Mesenchymal stem cell (in vitro differentiated cells and primary cell): ENCODE results near the gene SLC35F4.

Experiments
- DNase-seq: peaks from one replicate; pipeline ENCODE4 v3.0.0-alpha.2; 2013
- H2AFZ ChIP-seq: one replicate; pipeline ENCODE4 v1.6.1; 2013; ENCODE audit warnings: low read depth, mild to moderate bottlenecking, control low read depth, inconsistent platforms, low read length, moderate library complexity
- H2AK5ac ChIP-seq: 2 replicates; pipeline ENCODE4 v1.6.1; 2013; ENCODE audit warnings: low read length, moderate library complexity, mild to moderate bottlenecking, inconsistent platforms; ENCODE audit not compliant: severe bottlenecking
- H2BK120ac ChIP-seq: one replicate; pipeline ENCODE4 v1.6.1; 2013; ENCODE audit warnings: low read depth, mild to moderate bottlenecking, inconsistent platforms, low read length, moderate library complexity
- H2BK12ac ChIP-seq, 2 experiments: one replicate each; pipeline ENCODE4 v1.6.1; 2013; ENCODE audit warnings: inconsistent platforms in 2 of 2, low read length in 2 of 2, mild to moderate bottlenecking in 2 of 2, moderate library complexity in 2 of 2, control low read depth in 1 of 2
- H2BK15ac ChIP-seq: one replicate; pipeline ENCODE4 v1.6.1; 2013; ENCODE audit warnings: mild to moderate bottlenecking, low read depth, inconsistent platforms; ENCODE audit not compliant: poor library complexity, severe bottlenecking
- H2BK5ac ChIP-seq: 2 replicates; pipeline ENCODE4 v1.6.1; 2013; ENCODE audit warnings: low read depth, mild to moderate bottlenecking, low read length, control low read depth, inconsistent platforms; ENCODE audit not compliant: poor library complexity, severe bottlenecking
- H3K14ac ChIP-seq, 2 experiments: one replicate each; pipeline ENCODE4 v1.6.1; 2013; ENCODE audit warnings: inconsistent platforms in 2 of 2, low read length in 2 of 2, control low read depth in 1 of 2, mild to moderate bottlenecking in 1 of 2, moderate library complexity in 1 of 2
- H3K18ac ChIP-seq, 2 experiments: one replicate each; pipeline ENCODE4 v1.6.1; 2013; ENCODE audit warnings: inconsistent platforms in 2 of 2, low read length in 2 of 2, control low read depth in 1 of 2, low read depth in 1 of 2, mild to moderate bottlenecking in 1 of 2
- H3K23ac ChIP-seq, 2 experiments: one replicate each; pipeline ENCODE4 v1.6.1; 2013; ENCODE audit warnings: inconsistent platforms in 2 of 2, low read length in 2 of 2, mild to moderate bottlenecking in 2 of 2, moderate library complexity in 2 of 2, control low read depth in 1 of 2
- H3K27ac ChIP-seq: 2 replicates; pipeline ENCODE4 v1.5.1; 2013; ENCODE audit warnings: mild to moderate bottlenecking, moderate library complexity, low read length, control low read depth, inconsistent platforms; ENCODE audit not compliant: poor library complexity, severe bottlenecking
- H3K27me3 ChIP-seq, 2 experiments: 2 replicates each; pipeline versions ENCODE4 v1.6.1 to v1.7.0; 2013; ENCODE audit warnings: low read length in 2 of 2, mild to moderate bottlenecking in 2 of 2, moderate library complexity in 2 of 2, control low read depth in 1 of 2, inconsistent platforms in 1 of 2; ENCODE audit not compliant: control insufficient read depth in 1 of 2, insufficient read depth in 1 of 2
- H3K36me3 ChIP-seq, 2 experiments: 2 replicates each; pipeline versions ENCODE4 v1.6.1 to v1.7.0; 2013; ENCODE audit warnings: low read length in 2 of 2, control low read depth in 1 of 2, inconsistent platforms in 1 of 2, low read depth in 1 of 2, mild to moderate bottlenecking in 1 of 2; ENCODE audit not compliant: insufficient read depth in 2 of 2, control insufficient read depth in 1 of 2
- H3K4ac ChIP-seq, 2 experiments: one replicate each; pipeline ENCODE4 v1.6.1; 2013; ENCODE audit warnings: inconsistent platforms in 2 of 2, low read length in 2 of 2, mild to moderate bottlenecking in 2 of 2, moderate library complexity in 2 of 2, control low read depth in 1 of 2, low read depth in 1 of 2
- H3K4me1 ChIP-seq: 2 replicates; pipeline ENCODE4 v1.6.1; 2013; ENCODE audit warnings: low read depth, low read length, control low read depth; ENCODE audit not compliant: control insufficient read depth, insufficient read depth
- H3K4me2 ChIP-seq: 2 replicates; pipeline ENCODE4 v1.6.1; 2013; ENCODE audit warnings: low read length, mild to moderate bottlenecking, inconsistent platforms; ENCODE audit not compliant: poor library complexity, severe bottlenecking
- H3K4me3 ChIP-seq, 2 experiments: 2 replicates each; pipeline versions ENCODE4 v1.5.1 to v1.7.0; 2013; ENCODE audit warnings: low read length in 2 of 2, mild to moderate bottlenecking in 2 of 2, control low read depth in 1 of 2, low read depth in 1 of 2; ENCODE audit not compliant: insufficient read depth in 1 of 2
- H3K79me1 ChIP-seq: replicated peaks from 2 replicates; pipeline ENCODE4 v1.6.1; 2013; ENCODE audit warnings: mild to moderate bottlenecking, control low read depth, low read length, inconsistent platforms; ENCODE audit not compliant: poor library complexity, severe bottlenecking
- H3K9ac ChIP-seq: 2 replicates; pipeline ENCODE4 v1.7.0; 2013; ENCODE audit warnings: mild to moderate bottlenecking, low read length, moderate library complexity
- H3K9me3 ChIP-seq: 2 replicates; pipeline ENCODE4 v1.7.0; 2013; ENCODE audit warnings: mild to moderate bottlenecking, low read length; ENCODE audit not compliant: control insufficient read depth
- H4K8ac ChIP-seq: one replicate; pipeline ENCODE4 v1.6.1; 2013; ENCODE audit warnings: inconsistent platforms, mild to moderate bottlenecking, low read length, moderate library complexity
- H4K91ac ChIP-seq: one replicate; pipeline ENCODE4 v1.6.1; 2013; ENCODE audit warnings: mild to moderate bottlenecking, low read length, inconsistent platforms
- WGBS: methylation state at CpG from one replicate; pipeline ENCODE4 v1.1.7; 2013; ENCODE audit warnings: mixed read lengths; 5-methylcytosine and 5-hydroxymethylcytosine counted together

The SLC35F4 gene

GRCh38 chr14:57833323-57833722 is 32.6 kb downstream of the SLC35F4 start:
- Histone ChIP-seq H3K14ac (peak overlapping the region in 1 of 2 experiments; percentile 19), H4K8ac (no peak overlapping the region), H2BK12ac (no peak overlapping the region), H4K91ac (no peak overlapping the region), H3K4me3 (no peak overlapping the region), H3K4me2 (no peak overlapping the region), H2BK15ac (no peak overlapping the region), H3K4me1 (peaks cover 4% of the 10 kb centered on the region), H2BK120ac (no peak overlapping the region), H3K9me3 (no peaks in the 10 kb centered on the region), H3K9ac (peak overlapping the region; percentile 64), H3K36me3 (no peaks in the 10 kb centered on the region), H2AFZ (no peak overlapping the region), H3K18ac (no peak overlapping the region), H3K27ac (peak overlapping the region; percentile 82), H3K4ac (no peak overlapping the region), H3K23ac (no peak overlapping the region), H2BK5ac (no peak overlapping the region), H3K79me1 (no peaks in the 10 kb centered on the region), H2AK5ac (no peak overlapping the region), H3K27me3 (no peaks in the 10 kb centered on the region)
- WGBS, result 48% methylated on average over 2 of the region's 3 CpGs
- DNase-seq, result no peak

GRCh38 chr14:57831981-57832380 is 33.9 kb downstream of the SLC35F4 start:
- peak overlapping the region; percentile 75 for H3K27ac ChIP-seq
- no peak overlapping the region for H2BK5ac ChIP-seq
- peaks cover 4% of the 10 kb centered on the region for H3K4me1 ChIP-seq
- 9% methylated on average over 5 of the region's 5 CpGs for WGBS
- no peaks in the 10 kb centered on the region for H3K9me3 ChIP-seq
- no peak overlapping the region for H2BK15ac ChIP-seq
- no peaks in the 10 kb centered on the region for H3K36me3 ChIP-seq
- no peak overlapping the region for H3K4me3 ChIP-seq
- H2AK5ac ChIP-seq, result no peak overlapping the region
- peak overlapping the region; percentile 64 for H3K9ac ChIP-seq
- H3K4me2 ChIP-seq, result no peak overlapping the region
- H3K14ac ChIP-seq, result no peak overlapping the region
- H2BK120ac ChIP-seq, result no peak overlapping the region
- H4K8ac ChIP-seq, result no peak overlapping the region
- H4K91ac ChIP-seq, result no peak overlapping the region
- H3K4ac ChIP-seq, result no peak overlapping the region
- no peaks in the 10 kb centered on the region for H3K27me3 ChIP-seq
- H3K79me1 ChIP-seq, result no peaks in the 10 kb centered on the region
- no peak for DNase-seq
- no peak overlapping the region for H2BK12ac ChIP-seq
- no peak overlapping the region for H2AFZ ChIP-seq
- no peak overlapping the region for H3K23ac ChIP-seq
- no peak overlapping the region for H3K18ac ChIP-seq

GRCh38 chr14:57828713-57829112 is 37.2 kb downstream of the SLC35F4 start:
- Histone ChIP-seq H2BK5ac (no peak overlapping the region), H3K9ac (no peak overlapping the region), H3K18ac (no peak overlapping the region), H3K36me3 (no peaks in the 10 kb centered on the region), H3K4me1 (peaks cover 4% of the 10 kb centered on the region), H3K4me3 (no peak overlapping the region), H4K8ac (no peak overlapping the region), H3K27ac (no peak overlapping the region), H3K27me3 (no peaks in the 10 kb centered on the region), H3K4ac (no peak overlapping the region), H2AFZ (no peak overlapping the region), H2BK12ac (no peak overlapping the region), H3K14ac (no peak overlapping the region), H3K9me3 (no peaks in the 10 kb centered on the region), H2AK5ac (no peak overlapping the region), H3K79me1 (no peaks in the 10 kb centered on the region), H3K23ac (no peak overlapping the region), H3K4me2 (no peak overlapping the region), H4K91ac (no peak overlapping the region), H2BK15ac (no peak overlapping the region), H2BK120ac (no peak overlapping the region)
- WGBS, result 86% methylated on average over 1 of the region's 2 CpGs
- no peak for DNase-seq

- 74% methylated on average over 4 of the region's 4 CpGs for WGBS
- no peak overlapping the region for H3K18ac ChIP-seq
- no peak overlapping the region for H2AFZ ChIP-seq
- H3K9ac ChIP-seq, result no peak overlapping the region
- DNase-seq, result no peak
- H2AK5ac ChIP-seq, result no peak overlapping the region
- no peak overlapping the region for H3K4me3 ChIP-seq
- H3K4me1 ChIP-seq, result no peaks in the 10 kb centered on the region
- H2BK15ac ChIP-seq, result no peak overlapping the region
- no peak overlapping the region for H4K91ac ChIP-seq
- no peaks in the 10 kb centered on the region for H3K36me3 ChIP-seq
- H3K14ac ChIP-seq, result no peak overlapping the region
- H3K23ac ChIP-seq, result no peak overlapping the region
- H2BK5ac ChIP-seq, result no peak overlapping the region
- H2BK120ac ChIP-seq, result no peak overlapping the region
- no peak overlapping the region for H2BK12ac ChIP-seq
- no peak overlapping the region for H3K4me2 ChIP-seq
- H3K79me1 ChIP-seq, result no peaks in the 10 kb centered on the region
- no peak overlapping the region for H4K8ac ChIP-seq
- no peaks in the 10 kb centered on the region for H3K27me3 ChIP-seq
- H3K27ac ChIP-seq, result no peak overlapping the region
- no peaks in the 10 kb centered on the region for H3K9me3 ChIP-seq
- no peak overlapping the region for H3K4ac ChIP-seq
Observed at GRCh38 chr14:57823015-57823660, 42.8 kb downstream of the SLC35F4 start.
